Measurements from ENCODE around the gene KRT17. TPM values are rescaled to one million over a fixed set of nuclear protein-coding genes. Genes with fewer than 3 reads are reported as not detected.

Gene KRT17
- total and polyA plus RNA-seq, 2 donors (not counting 1 experiment from before 2014, with no cell fraction given) = not detected

- ATAC-seq (ENCODE audit: low read depth) (no peak), DNase-seq (no peak)
- Mint-ChIP-seq H3K4me1 (peaks cover 2% of the 10 kb centered on the region), H3K4me3 (no peak overlapping the region), H3K27me3 (no peaks in the 10 kb centered on the region), H3K9me3 (ENCODE audit: insufficient read depth) (no peaks in the 10 kb centered on the region), H3K27ac (no peak overlapping the region)
- Histone ChIP-seq H3K79me2 (ENCODE audit: control insufficient read depth, insufficient read depth, low read length) (no peaks in the 10 kb centered on the region), H3K36me3 (replicated peaks in 1 of 2; ENCODE audit: control extremely low read depth in 1 of 2, control insufficient read depth in 1 of 2, extremely low read depth in 1 of 2, insufficient read depth in 2 of 2, low read length in 1 of 2) (no peaks in the 10 kb centered on the region), H3K9me3 (ENCODE audit: control extremely low read depth in 1 of 3, control insufficient read depth in 2 of 3, insufficient read depth in 1 of 3, low read length in 2 of 3) (no peaks in the 10 kb centered on the region), H3K9ac (ENCODE audit: low read length) (no peak overlapping the region), H4K20me1 (ENCODE audit: control insufficient read depth, insufficient read depth, low read length, poor library complexity, severe bottlenecking) (no peaks in the 10 kb centered on the region), H3K27me3 (replicated peaks in 1 of 4; ENCODE audit: control extremely low read depth in 1 of 4, control insufficient read depth in 3 of 4, insufficient read depth in 4 of 4, low read length in 3 of 4) (no peaks in the 10 kb centered on the region), H3K27ac (ENCODE audit: low read length in 2 of 2) (no peak overlapping the region), H3K4me2 (replicated peaks; ENCODE audit: low read depth, low read length, poor library complexity, severe bottlenecking) (no peak overlapping the region), H3K4me1 (ENCODE audit: control insufficient read depth in 2 of 2, insufficient read depth in 2 of 2, low read length in 2 of 2) (peaks cover 0 to 5% of the 10 kb centered on the region in 2 donors), H3K4me3 (ENCODE audit: control extremely low read depth in 1 of 5, extremely low read depth in 1 of 5, insufficient read depth in 1 of 5, low read depth in 2 of 5, low read length in 4 of 5) (no peak overlapping the region), H2AFZ (ENCODE audit: insufficient read depth, low read depth, low read length, poor library complexity, severe bottlenecking) (no peak overlapping the region)
- intact Hi-C loops (cut with micrococcal nuclease) = no loop called here
- ChIA-PET CTCF (interaction anchor here (0.9 to 1.9 kb wide), 3 partner anchors 9 to 802 kb away, joined by 3 to 10 read pairs (median 3); no protein-coding TSS in a partner anchor), POLR2A (interaction anchor here (0.8 kb wide), 1 partner anchor 168 kb away, joined by 3 read pairs; the partner anchor contains the start of gene KRT36)
- TF ChIP-seq EZH2 (IDR thresholded peaks at IDR 0.05; ENCODE audit: borderline replicate concordance, insufficient read depth, low read depth, low read length, poor library complexity, severe bottlenecking) (no peak), CTCF (IDR thresholded peaks at IDR 0.05) (no peak)
- 88% methylated on average over 11 of the region's 12 CpGs for WGBS (ENCODE audit: insufficient coverage)
These were observed 33.6 kb upstream of the KRT17 start for GRCh38 chr17:41657936-41658335.

- CTCF ChIA-PET = interaction anchor here (1.9 kb wide), 1 partner anchor 8 kb away, joined by 10 read pairs; no protein-coding TSS in a partner anchor
- H4K20me1 ChIP-seq (ENCODE audit: control insufficient read depth, insufficient read depth, low read length, poor library complexity, severe bottlenecking) = no peaks in the 10 kb centered on the region
- H3K4me1 Mint-ChIP-seq = no peaks in the 10 kb centered on the region
- no peak for DNase-seq
- H3K9me3 ChIP-seq (ENCODE audit: control extremely low read depth in 1 of 3, control insufficient read depth in 2 of 3, insufficient read depth in 1 of 3, low read length in 2 of 3) = no peaks in the 10 kb centered on the region
- no peak overlapping the region for H3K4me3 Mint-ChIP-seq
- H3K9ac ChIP-seq (ENCODE audit: low read length) = no peak overlapping the region
- POLR2A ChIA-PET = no interaction called here
- no peak overlapping the region for H3K27ac Mint-ChIP-seq
- H3K9me3 Mint-ChIP-seq (ENCODE audit: insufficient read depth) = no peaks in the 10 kb centered on the region
- WGBS (ENCODE audit: insufficient coverage) = 34% methylated on average over 16 of the region's 16 CpGs
- intact Hi-C loops (cut with micrococcal nuclease) = no loop called here
- no peaks in the 10 kb centered on the region for H3K36me3 ChIP-seq (replicated peaks in 1 of 2; ENCODE audit: control extremely low read depth in 1 of 2, control insufficient read depth in 1 of 2, extremely low read depth in 1 of 2, insufficient read depth in 2 of 2, low read length in 1 of 2)
- no peak overlapping the region for H3K27ac ChIP-seq (ENCODE audit: low read length in 2 of 2)
- no peaks in the 10 kb centered on the region for H3K27me3 ChIP-seq (replicated peaks in 1 of 4; ENCODE audit: control extremely low read depth in 1 of 4, control insufficient read depth in 3 of 4, insufficient read depth in 4 of 4, low read length in 3 of 4)
- no peak overlapping the region for H3K4me3 ChIP-seq (ENCODE audit: control extremely low read depth in 1 of 5, extremely low read depth in 1 of 5, insufficient read depth in 1 of 5, low read depth in 2 of 5, low read length in 4 of 5)
- no peak for TF ChIP-seq CTCF (IDR thresholded peaks at IDR 0.05)
- no peak for TF ChIP-seq EZH2 (IDR thresholded peaks at IDR 0.05; ENCODE audit: borderline replicate concordance, insufficient read depth, low read depth, low read length, poor library complexity, severe bottlenecking)
- no peak overlapping the region for H3K4me2 ChIP-seq (replicated peaks; ENCODE audit: low read depth, low read length, poor library complexity, severe bottlenecking)
- no peak overlapping the region for H2AFZ ChIP-seq (ENCODE audit: insufficient read depth, low read depth, low read length, poor library complexity, severe bottlenecking)
- H3K27me3 Mint-ChIP-seq = no peaks in the 10 kb centered on the region
- ATAC-seq (ENCODE audit: low read depth) = no peak
- no peaks in the 10 kb centered on the region for H3K79me2 ChIP-seq (ENCODE audit: control insufficient read depth, insufficient read depth, low read length)
- no peaks in the 10 kb centered on the region for H3K4me1 ChIP-seq (ENCODE audit: control insufficient read depth in 2 of 2, insufficient read depth in 2 of 2, low read length in 2 of 2)
These were observed 32.9 kb upstream of the KRT17 start for GRCh38 chr17:41657176-41657754.
